HuH-7 (cell line): Measurements from ENCODE around the gene MYO1D.
"Not testable (repeated sequence)": the region's sequence is repeated elsewhere in the genome, so short reads cannot be mapped to it uniquely, and the experiment has no call there.

ENCODE experiments used
- DNase-seq: peaks from one replicate; pipeline ENCODE4 v3.0.0; 2011; ENCODE audit warnings: low spot score

MYO1D gene

DNA sequence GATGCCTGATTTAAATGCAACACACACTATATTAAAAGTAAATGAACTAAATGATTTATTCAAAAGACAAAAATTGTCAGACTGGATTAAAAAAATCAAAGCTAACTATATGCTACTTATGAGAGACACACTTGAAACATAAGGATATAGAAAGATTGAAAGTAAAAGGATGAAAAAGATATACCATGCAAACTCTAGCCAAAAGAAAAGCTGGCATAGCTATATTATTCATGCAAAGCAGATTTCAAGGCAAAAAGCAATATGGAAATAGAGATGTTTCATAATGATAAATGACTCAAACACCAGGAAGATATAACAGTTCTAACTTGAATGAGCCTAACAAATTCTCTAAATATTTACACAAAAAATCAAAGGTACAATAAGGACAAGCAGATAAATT lies 149.2 kb downstream of the MYO1D start:
- no peak for DNase-seq

DNA sequence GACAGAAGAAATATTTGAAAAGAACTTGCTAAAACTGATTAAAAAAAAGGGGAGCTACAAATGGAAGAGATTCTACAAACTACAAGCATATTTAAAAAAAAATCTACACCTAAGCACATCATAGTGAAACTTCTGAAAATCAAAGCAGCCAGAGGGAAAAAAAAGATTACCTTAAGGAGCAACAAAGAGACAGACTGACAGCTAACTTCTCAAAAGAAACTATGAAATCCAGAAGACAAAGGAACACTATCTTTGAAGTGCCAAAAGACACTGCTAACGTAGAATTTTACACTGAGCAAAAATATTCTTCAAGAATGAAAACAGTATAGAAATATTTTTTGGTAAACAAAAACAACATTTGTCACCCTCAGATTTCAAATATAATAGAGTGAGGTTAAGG lies 151.2 kb downstream of the MYO1D start:
- no peak for DNase-seq

DNA sequence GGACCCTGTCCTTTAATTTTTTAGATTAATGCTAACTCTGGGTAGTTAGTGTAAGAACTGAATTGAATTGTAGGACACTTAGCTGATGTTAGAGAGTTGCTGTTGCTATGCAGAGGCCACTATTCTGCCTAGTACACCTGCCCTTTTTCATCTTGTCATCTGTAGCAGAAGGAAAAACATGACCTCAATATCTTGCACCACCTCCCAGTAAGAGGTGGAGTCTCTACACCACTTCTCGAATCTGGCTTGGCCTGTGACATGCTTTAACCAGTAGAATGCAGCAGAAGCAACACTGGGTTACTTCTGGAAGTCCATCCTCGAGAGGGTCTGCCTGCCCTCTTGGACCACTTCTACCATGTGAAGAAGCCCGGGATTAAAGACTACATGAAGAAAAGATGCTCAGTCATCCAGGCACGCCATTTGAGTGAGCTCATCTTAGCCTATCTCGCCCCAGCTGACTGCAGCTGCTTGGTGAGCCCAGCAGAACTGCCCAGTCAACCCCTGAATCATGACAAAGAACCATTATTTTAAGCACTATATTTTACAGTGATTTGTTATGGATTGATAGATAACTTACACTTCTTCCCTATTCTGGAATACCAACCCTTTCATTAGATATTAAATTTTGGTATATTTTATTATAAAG lies 153.5 kb downstream of the MYO1D start:
- no peak for DNase-seq

DNA sequence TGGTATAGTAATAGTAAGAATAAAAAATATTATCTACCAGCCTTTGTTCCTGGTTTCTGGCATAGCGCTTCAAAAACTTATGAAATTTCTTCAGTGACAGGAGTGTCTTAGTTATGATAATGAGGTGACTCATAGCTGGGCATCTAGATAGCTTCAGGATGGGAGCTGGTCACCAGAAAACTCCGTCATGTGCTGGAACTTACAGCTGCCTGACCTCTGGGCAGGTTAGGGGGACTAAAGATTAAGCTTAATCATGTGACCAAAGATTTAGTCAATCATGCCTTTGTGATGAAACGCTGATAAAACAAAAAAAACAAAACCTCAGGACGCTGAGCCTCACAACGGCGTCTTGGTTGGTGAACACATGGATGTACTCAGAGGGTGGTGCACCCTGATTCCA lies 154.2 kb downstream of the MYO1D start:
- DNase-seq: no peak

DNA sequence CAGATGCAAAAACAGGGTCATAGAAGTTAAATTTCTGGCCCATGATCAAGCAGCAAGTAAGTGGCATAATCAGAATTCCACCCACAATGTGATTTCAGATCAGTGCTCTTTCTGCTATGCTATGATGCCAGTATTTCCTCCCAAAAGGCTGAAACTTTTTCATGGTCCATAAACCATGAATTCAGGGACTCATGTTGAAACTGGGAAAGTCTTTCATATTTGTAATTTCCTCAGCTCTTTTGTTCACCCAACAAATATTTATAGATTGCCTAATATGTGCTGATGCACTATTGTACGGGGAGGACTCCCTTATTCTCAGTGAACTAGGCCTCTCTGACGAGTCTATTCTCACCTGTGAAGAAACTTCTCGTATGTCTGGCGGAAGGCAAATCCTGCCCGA lies 156.3 kb downstream of the MYO1D start:
- DNase-seq: no peak

DNA sequence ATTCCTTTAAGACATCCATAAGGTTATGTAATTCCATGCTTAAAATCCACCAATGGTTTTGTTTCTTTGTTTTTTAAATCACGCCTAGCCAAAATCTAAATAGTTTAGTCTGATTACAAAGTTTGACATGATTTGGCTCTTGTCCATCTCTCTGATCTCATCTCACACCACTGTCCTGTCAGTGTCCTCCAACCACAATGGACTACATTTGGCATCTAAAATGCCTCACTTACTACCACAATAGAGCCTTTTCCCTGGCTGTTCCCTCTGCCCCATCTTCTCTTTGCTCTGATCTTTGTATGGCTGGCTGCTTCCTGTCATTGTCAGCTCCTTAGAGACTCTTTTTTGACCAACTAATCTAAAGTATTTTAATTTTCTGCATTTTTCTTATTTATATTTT lies 157.2 kb downstream of the MYO1D start:
- no peak for DNase-seq

DNA sequence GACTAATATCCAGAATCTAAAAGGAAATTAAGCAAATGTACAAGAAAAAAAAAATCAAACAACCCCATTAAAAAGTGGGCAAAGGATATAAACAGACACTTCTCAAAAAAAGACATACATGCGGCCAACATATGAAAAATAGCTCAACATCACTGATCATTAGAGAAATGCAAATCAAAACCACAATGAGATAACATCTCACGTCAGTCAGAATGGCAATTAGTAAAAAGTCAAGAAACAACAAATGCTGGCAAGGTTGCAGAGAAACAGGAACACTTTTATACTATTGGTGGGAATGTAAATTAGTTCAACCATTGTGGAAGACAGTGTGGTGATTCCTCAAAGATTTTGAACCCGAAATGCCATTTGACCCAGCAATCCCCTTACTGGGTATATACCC lies 162.0 kb downstream of the MYO1D start:
- not testable (repeated sequence) for DNase-seq

DNA sequence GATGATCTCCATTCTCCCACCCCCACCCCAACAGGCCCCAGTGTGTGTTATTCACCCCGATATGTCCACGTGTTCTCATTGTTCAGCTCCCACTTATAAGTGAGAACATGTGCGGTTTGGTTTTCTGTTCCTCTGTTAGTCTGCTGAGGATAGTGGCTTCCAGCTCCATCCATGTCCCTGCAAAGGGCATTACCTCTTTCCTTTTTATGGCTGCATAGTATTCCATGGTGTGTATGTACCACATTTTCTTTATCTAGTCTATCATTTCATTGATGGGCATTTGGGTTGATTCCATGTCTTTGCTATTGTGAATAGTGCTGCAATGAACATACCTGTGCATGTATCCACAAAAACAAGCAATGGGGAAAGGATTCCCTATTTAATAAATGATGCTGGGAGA lies 162.7 kb downstream of the MYO1D start:
- DNase-seq: not testable (repeated sequence)

DNA sequence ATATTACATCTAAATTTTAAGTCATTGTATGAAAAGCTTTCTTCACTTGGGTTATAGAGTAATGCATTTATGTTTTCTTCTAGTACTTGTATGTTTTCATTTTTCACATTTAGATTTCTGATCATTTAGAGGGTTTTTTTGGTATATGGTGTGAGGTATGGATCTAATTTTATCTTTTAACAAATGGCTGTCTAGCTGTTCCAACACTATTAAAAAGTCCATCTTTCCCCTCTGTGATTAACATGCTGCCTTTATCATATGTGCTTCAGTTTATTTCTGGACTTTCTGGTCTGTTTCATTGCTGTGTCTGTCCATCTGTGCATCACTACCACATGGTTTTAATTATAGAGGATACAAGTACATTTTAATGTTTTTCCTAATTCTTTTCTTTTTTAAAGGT lies 163.8 kb downstream of the MYO1D start:
- DNase-seq: no peak

DNA sequence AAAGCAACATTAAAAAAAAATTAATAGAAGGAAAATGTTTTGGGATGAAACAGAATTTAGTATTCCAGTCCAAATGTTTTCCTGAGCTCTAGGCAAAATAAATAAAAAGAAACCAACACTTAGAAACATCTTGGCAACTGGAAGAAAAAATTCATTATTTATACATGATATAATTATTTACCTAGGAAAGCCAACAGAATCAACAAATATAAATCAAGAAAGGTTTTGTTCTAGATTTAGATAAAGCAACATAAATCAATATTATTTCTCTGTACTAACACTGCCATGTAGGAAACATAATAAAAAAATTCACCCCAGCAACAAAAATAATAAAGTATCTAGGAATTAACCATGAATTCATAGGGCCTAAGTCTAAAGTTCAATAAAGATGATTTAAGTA lies 167.4 kb downstream of the MYO1D start:
- DNase-seq: no peak

DNA sequence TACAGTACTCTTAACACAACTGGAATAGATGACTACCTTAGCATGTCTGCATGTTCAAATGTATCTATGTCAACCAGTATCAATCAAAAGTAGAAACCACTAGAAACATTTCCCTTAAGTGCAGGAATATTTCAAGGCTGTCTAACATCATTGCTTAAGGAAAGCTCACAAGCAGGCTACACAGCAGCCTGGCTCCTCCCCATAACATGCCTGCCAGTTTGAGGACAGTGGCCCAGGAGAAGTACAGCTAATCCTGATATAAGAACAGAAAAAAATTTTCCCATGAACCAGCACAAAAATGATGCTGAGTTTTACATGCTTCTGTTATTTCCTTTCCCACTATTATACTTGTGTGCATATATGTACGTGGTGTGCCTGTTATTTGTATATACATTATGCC lies 175.1 kb downstream of the MYO1D start:
- DNase-seq: no peak

DNA sequence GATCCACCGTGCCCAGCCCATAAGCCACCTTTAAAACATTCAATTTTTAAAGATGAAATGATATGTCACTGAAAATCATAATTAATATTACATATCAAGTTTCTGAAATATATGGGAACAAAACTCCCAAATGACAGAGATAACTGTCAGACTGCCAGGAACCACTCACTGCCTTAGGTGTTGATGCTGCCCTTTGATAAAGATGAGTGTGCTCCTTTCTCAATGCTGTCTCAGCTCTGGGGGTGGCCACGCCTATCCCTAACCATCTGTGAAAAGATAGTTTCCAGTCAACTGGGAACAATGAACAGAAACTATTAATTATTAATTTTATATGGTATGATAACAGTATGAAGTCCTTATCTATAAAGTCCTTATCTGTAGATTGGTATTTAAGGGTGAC lies 177.7 kb downstream of the MYO1D start:
- no peak for DNase-seq

DNA sequence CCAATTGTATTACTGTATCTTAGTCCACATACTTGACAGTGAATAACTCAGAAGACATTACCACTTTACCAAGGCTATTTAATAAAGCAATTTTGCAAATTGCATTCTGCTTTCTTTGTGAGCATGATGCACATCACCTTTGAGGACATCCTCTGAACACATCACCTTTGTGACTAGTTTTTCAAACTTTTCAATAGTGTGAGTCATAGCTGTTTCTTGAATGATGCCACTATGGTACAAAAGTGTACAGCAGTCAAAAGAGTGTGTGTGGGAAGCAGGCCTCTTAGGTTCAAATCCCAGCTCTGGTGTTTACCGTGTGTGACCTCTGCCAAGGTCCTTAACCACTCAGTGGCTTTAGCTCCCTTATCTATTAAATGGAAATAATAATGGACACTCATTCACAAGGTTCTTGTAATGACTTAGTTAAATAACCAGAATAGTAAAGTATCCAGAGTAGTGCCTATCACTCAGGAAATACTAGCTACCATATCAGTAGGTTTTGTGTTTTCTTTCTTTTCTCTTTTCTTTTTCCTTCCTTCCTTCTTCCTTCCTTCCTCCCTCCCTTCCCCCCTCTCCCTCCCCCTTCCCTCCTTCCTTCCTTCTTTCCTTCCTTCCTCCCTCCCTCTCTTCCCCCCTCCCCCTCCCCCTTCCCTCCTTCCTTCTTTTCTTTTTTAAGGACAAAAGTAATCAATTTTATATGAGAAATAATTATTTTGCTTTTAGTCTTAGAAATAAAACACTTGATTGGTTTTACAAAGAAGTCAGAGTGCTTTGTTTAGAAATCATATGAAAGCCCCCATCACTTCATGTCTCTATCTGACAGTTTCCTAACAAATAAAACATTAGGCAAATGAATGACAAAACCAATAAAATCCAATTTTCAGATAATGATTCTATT lies 178.9 kb downstream of the MYO1D start:
- no peak for DNase-seq

DNA sequence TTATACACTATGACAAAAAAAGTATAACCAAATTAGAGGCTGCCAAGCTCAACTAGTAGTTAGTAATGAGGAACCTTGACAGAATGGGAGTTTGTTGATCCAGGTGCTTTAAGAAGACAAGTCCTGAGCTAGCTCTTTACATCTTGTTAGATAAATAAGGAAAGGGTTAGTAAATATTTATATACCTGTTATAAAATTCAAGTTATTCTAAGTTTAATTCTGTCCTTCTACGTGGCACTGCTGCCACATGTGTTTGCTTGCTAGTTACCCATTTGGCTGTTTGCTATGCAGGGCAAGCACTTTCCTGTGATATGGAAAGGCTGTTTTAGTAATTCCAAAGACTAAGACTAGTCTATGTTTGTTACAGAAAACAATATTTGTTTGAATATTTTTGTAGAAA lies 180.5 kb downstream of the MYO1D start:
- no peak for DNase-seq

DNA sequence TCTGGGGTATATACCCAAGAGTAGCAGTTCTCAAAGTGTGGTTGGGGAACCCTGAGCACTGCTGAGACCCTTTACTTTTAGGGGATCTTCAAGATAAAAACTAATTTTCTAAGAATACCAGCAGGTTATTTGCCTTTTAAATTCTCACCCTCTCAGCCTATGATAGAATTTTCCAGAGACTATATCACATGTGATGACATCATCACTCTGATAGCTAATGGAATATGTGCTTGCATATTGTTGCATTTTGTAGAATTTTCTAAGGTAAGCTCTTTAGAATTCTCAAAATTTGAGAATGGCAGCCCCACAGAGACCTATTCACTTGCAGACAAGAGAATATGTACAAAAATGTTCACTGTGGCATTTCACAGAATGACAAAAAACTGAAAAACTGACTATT lies 181.1 kb downstream of the MYO1D start:
- DNase-seq: no peak

DNA sequence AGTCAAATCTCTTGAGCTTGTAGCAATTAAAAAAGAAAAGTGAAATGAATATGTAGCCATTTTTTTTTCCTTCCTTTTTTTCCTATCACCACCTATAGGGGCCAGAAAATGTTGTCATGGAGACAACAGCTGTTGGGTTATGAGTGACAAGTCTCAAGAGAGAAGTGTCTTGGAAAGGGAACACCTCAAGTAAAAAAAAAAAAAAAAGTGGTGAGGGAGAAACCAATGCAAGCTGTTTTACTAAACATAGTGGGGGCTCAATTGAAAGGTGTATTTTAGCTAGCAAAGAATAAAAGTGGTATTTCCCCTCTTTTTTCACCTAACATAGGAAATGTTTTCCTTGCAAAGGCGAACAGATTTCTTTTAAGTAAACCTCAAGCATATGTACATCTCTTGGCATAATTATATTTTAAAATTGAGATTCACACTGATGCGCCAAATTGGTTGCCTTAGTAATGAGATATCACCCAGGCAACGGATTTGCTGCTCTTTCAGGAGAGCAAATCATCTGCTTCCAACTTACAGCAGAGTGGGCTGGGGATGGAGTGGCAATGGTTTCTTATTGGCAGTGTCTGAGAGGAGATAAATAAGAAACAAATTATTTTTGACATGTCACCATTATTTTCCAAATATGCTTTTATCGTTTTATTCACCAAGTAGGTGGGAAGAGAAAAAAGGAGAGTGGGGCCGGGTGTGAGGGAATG lies 183.6 kb downstream of the MYO1D start:
- DNase-seq: no peak

DNA sequence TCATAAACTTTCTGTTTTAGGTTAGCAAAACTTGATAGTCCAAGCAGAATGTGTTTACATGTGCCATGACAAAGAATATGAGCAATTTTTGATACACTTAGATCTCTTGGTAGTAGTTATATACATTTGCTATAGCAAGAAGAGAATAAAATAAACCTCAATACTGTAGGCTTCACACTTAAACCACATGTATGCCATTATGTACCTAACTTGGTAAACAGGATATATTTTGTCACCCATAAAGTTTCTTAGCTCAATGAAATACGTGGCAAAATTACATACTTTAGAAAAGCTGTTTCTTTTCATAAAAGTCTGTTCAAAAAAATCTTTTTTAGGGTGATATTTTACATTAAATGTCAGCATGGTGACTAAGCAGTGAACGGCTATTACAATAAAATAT lies 184.7 kb downstream of the MYO1D start:
- DNase-seq: no peak

DNA sequence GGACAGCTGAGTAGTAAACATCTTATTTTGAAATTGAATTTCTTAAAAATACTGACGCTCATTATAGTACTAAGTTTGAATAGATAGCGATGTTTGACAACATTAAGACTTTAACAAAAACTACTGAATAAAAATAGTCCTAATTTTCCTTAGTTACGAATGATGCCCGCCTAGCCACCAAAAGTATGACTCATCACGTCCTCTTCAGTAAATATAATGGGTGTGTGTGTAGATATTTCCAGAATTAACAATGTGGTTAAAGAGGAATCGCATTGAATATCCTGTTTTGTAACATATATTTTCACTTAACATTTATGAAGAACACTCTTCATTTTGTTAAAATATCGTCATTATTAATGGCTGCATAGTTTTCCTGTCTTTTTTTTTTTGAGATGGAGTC lies 187.6 kb downstream of the MYO1D start:
- DNase-seq: no peak

DNA sequence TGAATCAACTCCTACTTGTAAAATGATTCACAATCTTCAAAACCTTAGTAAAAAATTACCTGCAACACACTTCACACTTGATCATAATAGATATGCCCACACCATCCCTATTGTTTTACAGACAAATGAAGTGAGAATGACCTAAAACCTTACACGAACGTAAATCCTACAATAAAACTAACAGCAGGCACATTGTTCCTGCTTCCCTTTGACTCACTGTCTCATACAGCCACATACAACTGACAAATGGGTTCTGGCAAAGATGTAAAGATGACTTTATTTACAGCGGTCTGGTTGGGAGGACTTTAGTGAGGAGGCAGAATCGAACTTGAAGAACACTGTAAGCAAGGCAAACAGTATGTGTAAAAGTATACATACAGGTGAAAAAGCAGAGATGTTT lies 188.7 kb downstream of the MYO1D start:
- DNase-seq: no peak

DNA sequence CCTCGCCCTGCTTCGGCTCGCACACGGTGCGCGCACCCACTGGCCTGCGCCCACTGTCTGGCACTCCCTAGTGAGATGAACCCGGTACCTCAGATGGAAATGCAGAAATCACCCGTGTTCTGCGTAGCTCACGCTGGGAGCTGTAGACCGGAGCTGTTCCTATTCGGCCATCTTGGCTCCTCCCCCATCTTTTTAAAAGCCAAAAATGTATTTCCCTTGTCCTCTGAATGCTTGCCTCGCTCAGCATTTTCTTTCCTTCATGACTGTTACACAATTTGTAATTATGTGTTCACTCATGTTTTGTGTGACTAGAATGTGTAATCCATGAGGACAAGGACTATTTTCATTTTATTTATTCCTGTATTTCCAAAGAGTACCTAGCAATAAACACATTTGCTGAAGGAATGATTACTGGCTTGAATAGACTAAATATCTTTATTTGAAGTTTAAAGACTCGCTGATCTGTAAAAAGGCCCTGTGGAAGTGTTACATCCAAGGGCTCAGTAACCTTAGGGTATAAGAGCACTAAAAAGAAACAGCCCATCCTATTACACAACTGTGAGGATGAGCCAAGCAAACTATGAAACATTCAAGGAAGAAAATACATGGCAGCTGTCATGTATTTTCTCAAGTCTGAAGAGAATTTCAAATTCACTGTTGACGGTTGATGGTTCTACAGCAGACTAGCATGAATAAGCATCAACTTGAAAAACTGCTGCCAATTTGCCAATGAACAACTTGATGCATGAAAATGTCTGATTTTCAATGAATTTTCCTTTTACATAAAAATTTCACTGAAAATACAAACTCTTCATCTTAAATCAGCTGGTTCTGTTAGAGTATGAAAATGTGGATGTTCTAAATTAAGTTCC lies 192.6 kb downstream of the MYO1D start:
- DNase-seq: no peak

DNA sequence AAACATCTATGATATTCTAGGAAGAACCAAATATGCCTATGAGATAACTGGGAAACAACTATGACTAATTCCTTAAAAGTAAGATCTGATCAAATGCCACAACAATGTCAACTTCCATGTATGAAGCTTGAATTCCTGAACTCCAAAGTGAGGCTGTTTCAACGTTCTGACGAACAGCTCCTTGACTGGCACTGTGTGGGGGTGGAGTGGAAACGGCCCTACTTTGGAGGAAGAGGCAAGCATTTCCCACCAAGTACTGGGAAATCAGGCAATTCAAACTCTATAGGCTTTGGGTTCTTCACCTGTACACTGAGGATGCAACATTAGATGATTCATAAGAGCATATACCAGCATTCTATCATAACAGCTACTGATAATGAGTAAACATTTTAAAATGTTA lies 203.0 kb downstream of the MYO1D start:
- no peak for DNase-seq

DNA sequence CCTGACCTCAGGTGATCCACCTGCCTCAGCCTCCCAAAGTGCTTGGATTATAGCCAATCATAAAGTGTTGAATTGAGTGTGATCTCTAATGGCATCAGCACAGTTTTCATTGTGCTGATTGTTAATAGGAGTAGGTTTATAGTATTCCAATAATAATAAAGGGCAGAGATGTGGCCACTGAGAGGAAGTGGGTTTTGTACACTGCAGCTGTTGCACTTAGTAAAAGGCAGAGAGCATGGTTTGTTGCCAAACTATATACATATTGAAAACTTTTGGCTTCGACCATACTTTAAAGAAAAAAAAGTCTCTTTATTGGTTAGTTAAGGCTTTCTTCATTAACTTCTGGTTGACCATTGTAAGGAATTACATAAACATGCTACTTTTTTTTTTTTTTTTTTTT lies 204.2 kb downstream of the MYO1D start:
- no peak for DNase-seq
